Thyroid gland (tissue), 4 donors: ENCODE data around the gene MAP2K5.

Experiments used
- POLR2A ChIP-seq, 2 donors: fragments of 450-650 bp; IDR thresholded peaks; one replicate each; pipeline ENCODE4 v1.6.1; 2017; ENCODE audit warnings: antibody characterized with exemption in 2 of 2, mild to moderate bottlenecking in 2 of 2, moderate library complexity in 1 of 2
- TF ChIP-seq, protein P1 (sequence below), 6 experiments: fragments of 200-600 bp in 3 of 6; fragments of 450-650 bp in 3 of 6; sonication (generic) in 3 of 6; IDR thresholded peaks; one replicate each; pipeline ENCODE4 v1.5.1; 2016 to 2019; ENCODE audit warnings: antibody characterized with exemption in 6 of 6, mild to moderate bottlenecking in 2 of 6, inconsistent platforms in 1 of 6, moderate library complexity in 1 of 6

DNA sequence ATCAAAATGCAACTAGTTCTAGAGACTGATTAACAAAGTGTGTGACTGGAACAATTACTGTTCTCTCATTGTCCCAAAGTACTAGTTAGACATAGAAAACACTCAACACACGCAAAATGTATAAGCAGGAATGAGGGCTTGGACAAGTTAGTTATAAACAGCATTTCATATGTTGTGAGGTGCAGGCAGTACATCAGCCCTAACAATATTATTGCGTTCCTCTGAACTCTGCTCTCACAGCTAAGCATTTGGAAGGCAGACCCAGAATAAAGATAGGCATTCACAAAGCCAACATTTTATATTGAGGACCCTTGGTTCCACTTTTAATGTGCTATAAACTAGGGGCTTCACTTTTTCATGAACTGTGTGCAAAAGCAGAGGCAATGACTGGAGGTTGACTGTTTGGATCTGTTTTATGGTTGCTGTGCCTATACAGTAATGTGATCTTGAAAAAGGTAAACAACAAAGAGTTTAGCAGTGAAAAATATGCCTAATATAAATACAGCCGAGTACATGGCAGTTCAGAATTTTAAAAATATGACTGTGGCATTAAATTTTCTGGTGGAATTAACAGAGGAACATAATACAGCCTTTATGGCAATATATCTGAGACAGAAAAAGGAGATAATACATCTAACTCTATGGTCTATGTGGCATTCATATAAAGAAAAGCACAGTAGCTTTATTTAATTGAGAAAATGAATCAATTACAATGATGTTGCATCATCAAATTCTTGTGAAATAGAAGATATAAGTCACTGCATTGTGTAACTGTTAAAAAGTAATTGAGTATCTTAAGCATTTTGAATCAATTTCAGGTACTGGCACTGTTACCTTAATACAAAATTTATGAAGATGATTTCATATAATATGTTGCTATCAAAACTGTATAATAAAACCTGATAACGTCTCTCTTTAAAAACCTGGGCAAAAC lies 202.8 kb downstream of the MAP2K5 start:
- TF ChIP-seq, protein P1, sequence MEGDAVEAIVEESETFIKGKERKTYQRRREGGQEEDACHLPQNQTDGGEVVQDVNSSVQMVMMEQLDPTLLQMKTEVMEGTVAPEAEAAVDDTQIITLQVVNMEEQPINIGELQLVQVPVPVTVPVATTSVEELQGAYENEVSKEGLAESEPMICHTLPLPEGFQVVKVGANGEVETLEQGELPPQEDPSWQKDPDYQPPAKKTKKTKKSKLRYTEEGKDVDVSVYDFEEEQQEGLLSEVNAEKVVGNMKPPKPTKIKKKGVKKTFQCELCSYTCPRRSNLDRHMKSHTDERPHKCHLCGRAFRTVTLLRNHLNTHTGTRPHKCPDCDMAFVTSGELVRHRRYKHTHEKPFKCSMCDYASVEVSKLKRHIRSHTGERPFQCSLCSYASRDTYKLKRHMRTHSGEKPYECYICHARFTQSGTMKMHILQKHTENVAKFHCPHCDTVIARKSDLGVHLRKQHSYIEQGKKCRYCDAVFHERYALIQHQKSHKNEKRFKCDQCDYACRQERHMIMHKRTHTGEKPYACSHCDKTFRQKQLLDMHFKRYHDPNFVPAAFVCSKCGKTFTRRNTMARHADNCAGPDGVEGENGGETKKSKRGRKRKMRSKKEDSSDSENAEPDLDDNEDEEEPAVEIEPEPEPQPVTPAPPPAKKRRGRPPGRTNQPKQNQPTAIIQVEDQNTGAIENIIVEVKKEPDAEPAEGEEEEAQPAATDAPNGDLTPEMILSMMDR (IDR thresholded peaks at IDR 0.05), result no peak
- no peak for TF ChIP-seq POLR2A (IDR thresholded peaks at IDR 0.05)
